SIG-M5 treated with dmso at 0.1 percent for 504 hours (cell line): ENCODE measurements around the gene CTNND2.
"Not testable (repeated sequence)": the region's sequence is repeated elsewhere in the genome, so short reads cannot be mapped to it uniquely, and the experiment has no call there.

Experiments
- DNase-seq: peaks from one replicate; lab custom pipeline; 2025; ENCODE audit not compliant: unreplicated experiment; lab: John Stamatoyannopoulos, UW

CTNND2 gene

DNA sequence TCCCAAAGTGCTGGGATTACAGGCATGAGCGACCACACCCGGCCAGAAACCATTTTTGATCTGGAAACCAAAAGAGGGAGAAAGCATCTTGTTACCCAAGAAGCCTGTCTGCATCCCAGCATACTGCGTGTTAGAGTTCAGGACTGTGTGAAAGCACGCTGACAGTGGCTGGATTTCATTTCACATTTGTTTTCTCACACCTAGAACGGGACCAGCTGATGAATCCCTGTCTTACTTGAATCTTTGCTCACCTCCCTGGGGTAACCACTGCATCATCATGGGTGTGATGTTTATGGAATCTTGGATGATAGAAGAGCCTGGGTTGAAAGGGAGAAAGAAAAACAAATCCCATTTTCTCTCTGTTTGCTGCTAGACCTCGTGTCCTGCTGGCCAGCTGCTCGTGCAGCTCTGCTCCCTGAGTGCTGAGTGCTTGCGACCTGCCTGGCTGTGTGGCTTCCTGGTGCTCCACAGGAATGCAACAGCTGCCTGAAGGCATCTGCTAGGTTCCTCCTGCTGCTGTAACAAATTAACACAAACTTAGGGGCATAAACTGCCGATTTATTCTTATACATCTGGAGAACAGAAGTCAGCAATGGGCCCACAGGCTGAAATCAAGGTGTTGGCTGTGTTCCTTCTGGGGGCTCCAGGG is 764.9 kb downstream of the CTNND2 start:
- DNase-seq, result no peak

DNA sequence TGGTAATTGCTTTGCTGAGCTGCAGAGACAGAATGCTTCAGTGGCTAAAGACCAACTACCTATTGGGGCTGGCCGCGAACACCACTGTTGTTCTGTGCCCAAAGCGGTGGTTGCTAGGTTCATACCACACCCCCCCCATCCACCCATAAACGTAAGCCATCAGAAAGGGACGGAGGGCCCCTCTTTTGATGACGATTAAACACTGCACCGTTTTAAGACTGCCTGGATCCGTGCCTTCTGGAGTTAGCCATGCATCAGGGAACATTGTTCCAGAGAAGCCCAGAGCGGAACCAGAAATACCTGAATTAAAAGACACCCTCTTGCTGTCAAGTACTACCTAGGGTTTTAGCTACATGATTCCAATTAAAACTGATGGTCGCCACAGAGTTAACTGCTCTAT is 774.1 kb downstream of the CTNND2 start:
- no peak for DNase-seq

DNA sequence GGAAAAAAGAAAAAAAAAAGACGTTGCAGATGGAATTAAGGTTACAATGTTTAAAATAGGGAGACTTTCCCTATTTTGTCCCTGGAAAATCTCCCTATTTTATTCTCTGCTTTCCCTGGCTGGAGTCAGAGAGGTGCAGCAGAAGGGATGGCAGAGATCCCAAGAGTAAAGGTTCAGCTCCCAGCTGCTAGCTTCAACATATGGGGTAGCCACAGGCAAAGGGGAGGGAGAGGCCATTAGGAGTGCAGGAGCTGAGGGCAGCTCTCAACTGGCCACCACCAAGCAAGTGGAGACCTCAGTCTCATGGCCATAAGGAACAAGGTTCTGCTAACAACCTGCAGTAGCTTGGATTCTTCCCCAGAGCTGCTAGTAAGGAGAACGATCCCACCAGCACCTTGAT is 776.2 kb downstream of the CTNND2 start:
- no peak for DNase-seq

DNA sequence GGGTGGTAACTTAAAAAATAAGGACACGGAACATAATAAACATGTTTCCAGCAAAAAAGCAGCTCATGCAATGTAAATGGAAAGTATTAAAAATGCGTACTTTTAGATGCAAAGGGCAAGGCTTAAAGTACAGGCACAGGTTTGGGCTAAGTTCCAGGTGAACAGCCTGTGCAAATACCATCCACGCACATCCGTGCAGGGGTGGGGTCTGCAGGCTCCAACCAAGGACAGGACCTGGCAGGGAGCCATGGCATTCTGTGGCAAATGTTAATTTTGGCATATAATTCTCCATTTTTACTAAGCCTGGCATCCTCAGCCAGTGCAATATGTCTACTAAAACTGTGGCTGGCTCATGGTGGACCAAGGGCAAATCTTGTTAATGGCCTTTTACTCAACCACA is 777.4 kb downstream of the CTNND2 start:
- DNase-seq, result no peak

DNA sequence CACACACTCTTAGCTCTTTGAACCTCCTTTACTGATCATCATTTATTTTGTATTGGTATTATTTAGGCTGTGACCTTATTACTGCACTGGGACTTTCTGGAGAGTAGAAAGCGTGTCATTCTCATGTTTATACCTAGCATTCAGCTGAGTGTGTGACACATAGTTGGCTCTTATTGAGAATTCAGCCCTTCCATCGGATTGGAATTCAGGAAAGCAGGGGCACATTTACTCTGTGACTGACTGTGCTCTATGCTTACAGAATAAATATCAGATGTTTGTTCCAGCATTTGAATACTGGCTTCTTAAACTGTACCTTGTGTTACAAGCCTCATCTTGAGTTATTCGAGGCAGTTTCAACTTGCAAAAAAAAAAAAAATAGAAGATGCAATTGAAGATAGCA is 782.4 kb downstream of the CTNND2 start:
- DNase-seq, result no peak

DNA sequence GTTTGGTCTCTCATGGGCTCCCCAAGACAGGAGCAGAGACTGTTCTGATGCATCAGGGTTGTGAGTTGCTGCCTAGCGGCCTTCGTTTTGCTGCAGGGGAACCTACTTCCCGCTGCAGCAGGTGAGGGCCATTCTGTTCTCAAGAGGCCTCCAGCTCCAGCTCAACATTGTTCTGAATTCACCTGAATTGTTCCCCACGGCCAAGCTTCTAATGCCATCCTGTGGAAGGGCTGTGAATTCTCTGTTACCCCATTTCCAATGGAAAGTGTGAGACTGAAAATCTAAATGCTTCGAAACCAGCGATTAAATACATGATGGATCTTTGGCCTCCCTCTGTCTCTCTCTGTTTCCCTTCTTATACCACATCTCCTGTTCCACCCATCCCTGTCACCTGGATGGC is 794.1 kb downstream of the CTNND2 start:
- no peak for DNase-seq

DNA sequence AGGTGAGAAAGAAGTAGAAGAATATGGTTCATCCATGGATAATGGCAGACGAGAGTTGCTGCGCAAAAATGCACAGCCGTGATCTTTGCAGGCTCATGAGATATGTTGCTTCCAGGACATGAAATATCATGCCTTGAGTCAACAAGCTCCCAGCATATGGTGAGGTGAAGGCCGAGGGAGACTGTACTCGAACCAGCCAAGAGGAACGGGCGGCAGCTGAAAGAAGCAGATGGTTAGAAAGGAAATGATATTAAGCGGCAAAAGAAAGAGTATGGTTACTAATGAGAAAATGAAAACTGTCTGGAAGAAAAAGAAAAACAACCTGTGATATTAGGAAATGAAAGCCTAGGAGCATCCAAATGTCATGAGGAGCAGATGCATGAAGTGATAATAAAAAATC is 798.5 kb downstream of the CTNND2 start:
- DNase-seq, result no peak

DNA sequence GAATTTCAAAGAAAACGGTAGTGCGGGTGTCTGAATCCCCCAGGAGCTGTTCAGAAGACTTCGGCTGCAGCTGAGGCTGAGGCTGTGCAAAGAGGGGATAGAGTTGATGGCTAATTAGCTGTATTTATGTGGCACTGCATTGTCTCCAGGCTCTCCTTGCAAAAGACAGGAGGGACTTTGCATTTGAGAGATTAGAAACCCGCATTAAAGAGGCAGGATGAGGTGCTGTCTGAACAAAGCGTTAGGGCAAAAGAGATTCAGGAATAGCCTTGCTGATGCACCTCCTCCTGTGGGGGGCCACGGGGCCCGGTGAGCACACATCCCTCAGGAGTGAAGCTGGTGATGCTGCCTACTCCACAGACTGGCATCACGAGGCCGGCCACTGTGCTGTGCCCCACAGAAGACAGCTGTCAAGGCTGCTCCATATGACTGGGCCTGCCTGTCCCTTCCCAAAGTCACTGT is 799.6 kb downstream of the CTNND2 start:
- DNase-seq, result no peak

DNA sequence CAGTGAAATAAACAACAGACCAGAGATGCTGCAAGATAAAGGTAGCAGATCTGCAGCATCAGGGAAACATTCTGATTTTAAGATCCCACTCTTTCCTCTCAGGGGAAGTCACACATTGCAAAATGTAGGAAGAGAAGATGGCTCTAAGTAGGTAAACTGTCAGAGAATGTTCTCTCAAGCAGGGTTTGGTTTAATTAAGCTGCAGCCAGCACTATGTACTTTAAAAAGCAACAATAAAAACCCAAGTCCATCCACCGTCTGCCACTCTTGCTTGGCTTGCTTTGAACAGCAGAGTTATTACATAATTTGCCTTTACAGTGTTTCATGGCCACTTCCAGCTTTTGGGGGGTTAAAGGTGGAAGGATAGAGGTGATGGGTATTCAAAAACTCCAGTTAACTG is 800.0 kb downstream of the CTNND2 start:
- DNase-seq, result no peak

DNA sequence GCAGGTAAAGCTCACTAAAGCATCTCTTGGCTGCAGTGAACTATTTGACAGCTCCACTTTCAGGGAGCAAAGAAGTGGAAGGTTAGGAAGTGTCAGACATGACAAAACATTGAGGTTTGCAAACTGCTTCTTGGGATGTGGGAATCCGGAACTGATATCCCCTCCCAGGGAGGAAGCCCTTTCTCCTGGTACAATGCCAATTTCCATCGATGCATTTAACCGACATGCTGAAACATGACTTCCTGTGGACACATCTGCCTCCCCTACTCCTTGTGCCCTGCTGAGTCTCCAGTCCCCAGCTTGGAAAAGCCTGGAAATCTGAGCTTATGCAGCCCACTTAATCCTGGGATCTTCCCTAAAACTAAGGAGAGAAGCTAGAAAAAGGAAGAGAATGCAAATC is 820.1 kb downstream of the CTNND2 start:
- DNase-seq, result no peak

DNA sequence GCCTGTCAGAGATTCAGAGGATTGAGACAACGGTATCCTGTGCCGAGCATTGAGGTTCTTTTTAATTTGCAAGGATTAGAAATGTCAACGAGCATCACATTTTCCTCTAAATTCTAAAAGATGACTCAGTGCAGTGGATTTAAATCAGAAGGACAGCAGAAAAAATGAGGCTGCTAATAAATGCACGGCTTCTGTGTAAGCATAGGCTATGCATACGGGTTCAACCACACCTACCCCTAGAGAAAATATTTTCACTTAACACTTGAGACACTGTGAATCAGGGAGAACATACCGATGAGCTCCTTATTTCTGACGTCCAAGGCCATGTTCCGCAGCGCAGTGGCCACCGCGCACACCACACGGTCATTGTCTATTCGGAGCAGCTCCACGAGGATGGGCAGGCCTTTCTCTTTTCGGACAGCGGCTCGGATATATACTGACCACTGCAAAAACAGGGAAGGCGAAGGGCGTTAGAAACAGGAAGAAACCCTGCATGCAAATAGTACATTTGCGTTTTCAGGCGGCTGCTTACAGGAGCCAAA is 821.8 kb downstream of the CTNND2 start:
- no peak for DNase-seq

DNA sequence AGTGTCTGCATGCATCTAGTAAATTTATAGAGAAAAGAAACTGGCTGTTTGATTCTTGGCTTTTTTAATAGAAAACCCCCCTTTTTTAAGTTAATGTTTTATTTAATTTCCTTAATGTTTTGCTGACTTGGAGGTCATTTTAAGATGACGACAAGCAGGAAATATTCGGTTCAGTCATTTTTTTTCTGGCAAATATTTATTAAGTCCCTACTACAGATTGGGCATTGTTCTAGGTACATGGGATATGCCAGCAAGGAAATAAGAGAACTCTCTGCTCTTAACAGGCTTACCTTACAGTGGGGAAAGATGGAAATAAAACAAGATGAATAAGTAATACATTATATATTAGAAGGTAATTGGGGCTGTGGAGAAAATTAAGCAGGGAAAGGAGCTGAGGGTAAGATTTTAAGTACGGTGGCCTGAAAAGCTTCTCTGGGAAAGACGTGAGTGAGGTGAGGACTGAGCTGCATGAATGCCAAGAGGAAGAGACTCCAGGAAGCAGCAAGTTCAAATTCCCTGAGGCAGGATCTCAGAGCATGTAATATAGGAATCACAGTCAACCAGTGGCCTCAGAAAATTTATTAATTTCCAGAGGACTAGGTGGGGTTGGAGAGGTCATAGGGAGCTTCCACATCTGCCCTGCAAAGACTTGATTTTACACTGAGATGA is 827.2 kb downstream of the CTNND2 start:
- DNase-seq, result no peak

DNA sequence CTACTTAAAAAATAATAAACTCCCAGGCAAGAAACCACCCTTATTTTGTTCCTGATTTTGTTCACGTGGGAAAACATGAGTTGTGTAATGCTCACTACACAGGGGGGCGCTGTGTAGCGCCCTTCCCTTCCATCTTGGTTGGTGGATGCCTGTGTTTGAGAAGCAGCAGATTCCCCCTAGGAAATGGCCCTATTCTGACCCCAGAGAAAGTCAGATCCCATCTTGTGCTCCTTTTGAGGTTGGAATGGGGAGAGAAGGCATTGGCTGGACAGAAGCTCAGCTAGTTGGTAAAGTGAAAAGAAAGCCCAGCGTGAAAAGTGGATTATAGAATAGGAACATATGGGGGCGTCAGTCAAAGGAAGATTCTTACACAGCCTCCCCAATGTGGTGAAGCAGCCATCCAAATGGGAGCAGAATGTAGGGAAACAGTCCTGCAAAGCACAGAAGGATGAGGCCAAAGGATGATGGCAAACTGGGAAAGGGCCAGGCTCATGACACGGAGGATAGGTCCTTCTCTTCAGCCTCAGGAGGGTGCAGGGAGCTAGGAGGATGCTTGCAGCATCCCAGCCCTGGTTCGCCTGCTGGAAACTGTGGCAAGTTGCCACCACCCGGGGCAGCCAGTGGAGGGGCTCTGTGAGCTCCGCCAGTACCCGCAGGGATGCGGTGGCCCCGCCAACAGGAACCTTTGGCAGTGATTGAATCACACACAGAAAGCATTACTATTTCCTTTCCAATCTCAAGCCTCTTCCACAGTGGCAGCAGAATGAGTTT is 829.0 kb downstream of the CTNND2 start:
- DNase-seq, result no peak

DNA sequence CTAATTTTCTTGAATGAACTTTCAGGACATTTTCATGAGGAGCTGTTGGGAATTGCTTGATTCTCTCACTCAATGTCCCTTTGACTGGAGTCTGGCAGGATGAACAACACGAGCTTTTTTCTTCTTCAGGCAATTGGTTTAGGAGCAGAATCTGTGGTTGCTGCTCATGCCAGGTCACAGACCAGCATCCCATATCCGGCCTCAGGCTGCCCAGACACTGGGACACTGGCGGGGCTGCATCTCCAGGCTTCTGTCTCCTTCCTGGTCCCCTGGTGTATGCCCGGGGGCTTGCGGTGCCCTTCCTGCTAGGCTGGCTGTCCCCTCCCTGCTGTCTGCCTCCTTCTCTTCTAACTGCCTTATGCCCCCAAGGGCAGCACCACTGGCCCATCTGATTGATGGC is 831.7 kb downstream of the CTNND2 start:
- no peak for DNase-seq

DNA sequence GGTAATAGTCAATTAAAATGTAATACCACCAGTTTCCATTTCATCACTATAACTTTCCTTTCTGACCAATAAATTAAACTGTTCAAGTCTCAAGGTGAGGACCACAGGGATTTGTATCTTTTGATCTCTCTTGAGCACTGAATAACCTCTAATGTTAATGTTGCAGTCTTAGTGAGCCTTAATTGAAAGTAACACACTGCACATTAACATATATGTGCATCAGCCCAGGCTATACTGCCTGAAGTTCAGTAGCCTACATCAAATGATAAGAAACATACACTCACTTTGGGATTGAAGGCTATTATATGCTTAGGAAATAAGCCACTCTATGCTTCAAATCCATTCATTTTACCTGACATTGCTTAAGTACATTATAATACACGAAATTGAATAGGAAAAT is 832.2 kb downstream of the CTNND2 start:
- no peak for DNase-seq

DNA sequence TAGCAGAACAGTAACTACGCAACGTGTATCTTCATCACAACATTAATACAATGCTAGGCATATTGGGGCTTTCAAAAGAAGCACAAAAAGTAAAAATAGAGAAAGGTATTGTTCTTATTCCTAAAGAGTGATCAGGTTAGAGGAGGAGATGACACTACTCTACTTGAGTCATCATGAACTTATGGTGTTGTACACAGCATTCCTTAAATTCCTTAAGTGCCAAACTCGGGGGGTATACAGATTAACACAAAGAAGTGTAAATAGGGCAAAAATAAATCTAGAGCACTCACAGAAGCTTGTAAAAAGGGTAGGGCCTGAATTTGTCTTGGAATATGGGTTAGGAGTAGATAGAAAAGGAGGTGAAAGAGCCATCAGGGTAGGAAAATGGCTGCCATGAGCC is 835.2 kb downstream of the CTNND2 start:
- DNase-seq, result no peak

DNA sequence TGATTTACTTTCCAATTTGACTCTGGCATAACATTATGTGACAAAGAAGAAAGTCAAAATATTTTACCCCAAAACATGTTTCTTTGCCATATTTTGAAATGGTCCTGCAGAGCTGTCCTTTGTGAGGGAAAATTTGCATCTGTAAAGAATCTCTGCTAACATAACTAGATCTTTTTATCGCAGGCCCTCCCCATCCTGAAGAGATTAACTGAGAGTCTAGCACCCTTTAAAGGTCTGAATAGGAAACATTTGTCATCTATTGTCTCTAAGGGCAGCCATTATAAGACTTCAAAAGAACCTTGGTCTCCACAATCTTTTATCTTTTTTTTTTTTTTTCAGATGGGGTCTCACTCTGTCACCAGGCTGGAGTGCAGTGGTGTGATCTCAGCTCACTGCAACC is 838.5 kb downstream of the CTNND2 start:
- not testable (repeated sequence) for DNase-seq

DNA sequence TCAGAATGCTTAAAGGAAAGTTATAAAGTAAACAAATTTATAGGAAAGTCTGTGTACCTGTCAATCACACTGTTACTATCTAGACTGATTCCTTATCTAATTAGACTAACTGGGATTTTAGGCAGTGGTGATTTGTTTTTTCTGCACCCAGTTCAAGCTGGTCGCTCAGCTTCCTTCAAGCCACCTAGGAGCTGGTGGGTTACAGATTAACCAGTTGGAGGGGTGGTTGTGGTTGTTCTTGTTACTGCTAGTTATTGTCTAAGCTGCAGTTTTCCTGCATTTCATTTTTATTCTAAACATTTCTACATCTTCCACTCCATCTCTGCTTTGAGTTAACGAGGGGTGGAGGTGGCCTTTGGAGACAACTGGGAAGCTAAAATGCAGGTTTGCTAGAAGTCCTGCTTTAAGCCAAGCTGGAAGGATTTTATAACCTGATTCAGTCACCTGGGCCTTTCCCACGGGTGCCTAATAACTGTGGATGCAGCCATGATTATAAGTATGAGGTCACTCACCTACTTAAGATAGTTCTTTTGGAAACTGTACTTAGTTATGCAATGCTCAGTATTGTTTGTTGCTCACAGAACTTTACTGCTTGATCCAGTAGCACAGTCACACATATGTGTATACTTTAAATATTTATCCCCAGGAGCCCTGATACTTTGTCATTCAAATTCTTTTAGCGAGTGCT is 839.3 kb downstream of the CTNND2 start:
- no peak for DNase-seq

DNA sequence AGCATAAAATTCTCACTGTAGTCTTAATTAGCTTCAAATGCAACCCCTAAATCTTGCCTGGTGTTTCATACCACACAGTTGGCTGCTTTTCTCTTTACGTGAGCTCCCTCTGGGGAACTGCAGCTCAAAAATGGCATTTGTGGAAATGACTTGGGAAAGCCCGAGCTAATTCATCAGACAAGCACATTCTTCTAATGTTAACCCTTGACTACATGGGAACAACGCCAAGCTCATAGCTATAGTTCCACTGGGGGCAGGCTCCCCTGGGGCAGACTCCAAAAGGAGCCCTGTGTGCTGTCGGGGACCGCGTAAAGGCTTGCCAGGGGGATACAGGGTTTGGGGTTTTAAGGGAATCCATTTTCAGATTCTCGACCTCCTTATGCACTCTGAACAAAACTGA is 841.8 kb downstream of the CTNND2 start:
- no peak for DNase-seq

DNA sequence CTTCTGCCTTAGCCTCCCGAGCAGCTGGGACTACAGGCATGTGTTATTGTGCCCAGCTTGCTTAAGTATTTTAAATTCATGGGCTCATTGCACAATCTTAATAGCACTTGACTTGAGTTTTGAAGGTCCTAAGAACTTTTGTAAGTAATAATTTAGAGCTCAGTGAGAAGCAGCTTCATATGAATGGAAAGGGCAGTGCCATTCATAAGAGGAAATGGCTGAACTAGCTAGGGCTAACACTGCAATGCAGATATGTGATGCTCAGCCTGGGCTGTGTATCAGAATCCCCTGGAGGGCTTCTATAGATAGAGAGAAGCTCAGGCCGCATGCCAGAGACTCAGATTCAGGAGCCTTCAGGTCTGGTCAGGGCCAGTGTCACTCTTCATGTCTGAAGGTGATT is 847.7 kb downstream of the CTNND2 start:
- DNase-seq, result no peak

DNA sequence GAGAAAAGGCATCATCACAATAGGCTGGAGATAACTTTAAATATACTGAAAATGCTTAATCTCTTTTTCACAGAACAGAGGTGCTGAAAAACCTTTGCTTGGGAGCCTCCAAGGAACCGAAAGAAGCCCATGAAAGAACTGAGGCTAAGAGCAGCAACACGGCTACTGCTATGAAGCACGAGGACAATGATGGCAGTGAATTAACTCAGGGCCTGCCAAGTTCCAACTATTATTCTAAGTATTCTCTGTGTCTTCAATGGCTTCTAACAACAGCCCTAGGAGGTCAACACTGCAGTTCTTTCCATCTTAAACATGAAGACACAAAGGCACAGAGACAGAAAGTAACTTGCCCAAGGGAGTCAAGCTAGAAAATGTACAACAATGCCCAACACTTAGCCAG is 850.2 kb downstream of the CTNND2 start:
- DNase-seq, result no peak
